ENCODE data around the gene TMEM97. TPM values are rescaled to one million over a fixed set of nuclear protein-coding genes. Genes with fewer than 3 reads are reported as not detected.
"Not testable (repeated sequence)": the region's sequence is repeated elsewhere in the genome, so short reads cannot be mapped to it uniquely, and the experiment has no call there.

The TMEM97 gene
- total RNA-seq, 2 experiments from 2014 or later: 31.2 to 32.0 TPM

GRCh38 chr17:28290703-28291102 lies 28.3 kb upstream of the TMEM97 start:
- ChIA-PET POLR2A (no interaction called here), CTCF (interaction anchor here (0.8 kb wide), 1 partner anchor 9 kb away, joined by 3 read pairs; no protein-coding TSS in a partner anchor)
- Mint-ChIP-seq H3K9me3 (ENCODE audit: insufficient read depth) (no peaks in the 10 kb centered on the region), H3K36me3 (ENCODE audit: low read depth) (no peaks in the 10 kb centered on the region), H3K4me1 (ENCODE audit: low read depth) (no peaks in the 10 kb centered on the region), H3K27ac (no peak overlapping the region), H3K4me3 (no peak overlapping the region), H3K27me3 (ENCODE audit: low read depth) (peaks cover 17% of the 10 kb centered on the region)
- no peak for DNase-seq
- no peak for ATAC-seq

GRCh38 chr17:28291780-28292330 lies 27.1 kb upstream of the TMEM97 start:
- ChIA-PET CTCF (no interaction called here), POLR2A (no interaction called here)
- Mint-ChIP-seq H3K36me3 (ENCODE audit: low read depth) (no peaks in the 10 kb centered on the region), H3K4me3 (no peak overlapping the region), H3K9me3 (ENCODE audit: insufficient read depth) (no peaks in the 10 kb centered on the region), H3K27me3 (ENCODE audit: low read depth) (peaks cover 17% of the 10 kb centered on the region), H3K4me1 (ENCODE audit: low read depth) (no peaks in the 10 kb centered on the region), H3K27ac (no peak overlapping the region)
- no peak for ATAC-seq
- DNase-seq: no peak

- H3K9me3 Mint-ChIP-seq (ENCODE audit: insufficient read depth): not testable (repeated sequence)
These were observed 26.1 kb upstream of the TMEM97 start for GRCh38 chr17:28292878-28293277.

GRCh38 chr17:28293994-28294393 lies 25.0 kb upstream of the TMEM97 start:
- POLR2A ChIA-PET: no interaction called here
- no peaks in the 10 kb centered on the region for H3K36me3 Mint-ChIP-seq (ENCODE audit: low read depth)
- H3K27ac Mint-ChIP-seq: no peak overlapping the region
- peaks cover 19% of the 10 kb centered on the region for H3K27me3 Mint-ChIP-seq (ENCODE audit: low read depth)
- no peak overlapping the region for H3K4me3 Mint-ChIP-seq
- no peaks in the 10 kb centered on the region for H3K9me3 Mint-ChIP-seq (ENCODE audit: insufficient read depth)
- ATAC-seq: no peak
- H3K4me1 Mint-ChIP-seq (ENCODE audit: low read depth): no peaks in the 10 kb centered on the region
- CTCF ChIA-PET: no interaction called here
- DNase-seq: no peak

More at GRCh38 chr17:28292878-28293277, 26.1 kb upstream of the TMEM97 start:
- POLR2A ChIA-PET; H3K4me1 Mint-ChIP-seq (ENCODE audit: low read depth); H3K27ac Mint-ChIP-seq; DNase-seq; ATAC-seq; CTCF ChIA-PET; H3K36me3 Mint-ChIP-seq (ENCODE audit: low read depth); H3K4me3 Mint-ChIP-seq: not testable (repeated sequence)
- peaks cover 19% of the 10 kb centered on the region for H3K27me3 Mint-ChIP-seq (ENCODE audit: low read depth)

- ChIA-PET POLR2A (no interaction called here), CTCF (no interaction called here)
- Mint-ChIP-seq H3K27me3 (ENCODE audit: low read depth) (peaks cover 19% of the 10 kb centered on the region), H3K4me1 (ENCODE audit: low read depth) (no peaks in the 10 kb centered on the region), H3K9me3 (ENCODE audit: insufficient read depth) (no peaks in the 10 kb centered on the region), H3K4me3 (no peak overlapping the region), H3K36me3 (ENCODE audit: low read depth) (no peaks in the 10 kb centered on the region), H3K27ac (no peak overlapping the region)
- ATAC-seq (no peak), DNase-seq (no peak)
These were observed 23.1 kb upstream of the TMEM97 start for GRCh38 chr17:28295677-28296578.

GRCh38 chr17:28298449-28298848 lies 20.6 kb upstream of the TMEM97 start:
- Mint-ChIP-seq H3K27me3 (ENCODE audit: low read depth) (peaks cover 10% of the 10 kb centered on the region), H3K4me1 (ENCODE audit: low read depth) (no peaks in the 10 kb centered on the region), H3K36me3 (ENCODE audit: low read depth) (no peaks in the 10 kb centered on the region), H3K9me3 (ENCODE audit: insufficient read depth) (no peaks in the 10 kb centered on the region), H3K4me3 (no peak overlapping the region), H3K27ac (no peak overlapping the region)
- ATAC-seq: no peak
- POLR2A ChIA-PET: no interaction called here
- CTCF ChIA-PET: interaction anchor here (0.8 to 1.3 kb wide), 2 partner anchors 47 to 119 kb away, joined by 3 to 4 read pairs; no protein-coding TSS in a partner anchor
- no peak for DNase-seq

GRCh38 chr17:28306954-28307401 lies 12.0 kb upstream of the TMEM97 start:
- no peaks in the 10 kb centered on the region for H3K36me3 Mint-ChIP-seq (ENCODE audit: low read depth)
- no peak overlapping the region for H3K4me3 Mint-ChIP-seq
- H3K9me3 Mint-ChIP-seq (ENCODE audit: insufficient read depth): no peaks in the 10 kb centered on the region
- ChIA-PET CTCF (no interaction called here), POLR2A (no interaction called here)
- H3K4me1 Mint-ChIP-seq (ENCODE audit: low read depth): no peaks in the 10 kb centered on the region
- no peak for DNase-seq
- H3K27ac Mint-ChIP-seq: no peak overlapping the region
- H3K27me3 Mint-ChIP-seq (ENCODE audit: low read depth): peaks cover 16% of the 10 kb centered on the region
- ATAC-seq: no peak

- H3K9me3 Mint-ChIP-seq (ENCODE audit: insufficient read depth): no peaks in the 10 kb centered on the region
- CTCF ChIA-PET: no interaction called here
- peaks cover 10% of the 10 kb centered on the region for H3K27me3 Mint-ChIP-seq (ENCODE audit: low read depth)
- no peak for ATAC-seq
- H3K4me1 Mint-ChIP-seq (ENCODE audit: low read depth): peaks cover 16% of the 10 kb centered on the region
- POLR2A ChIA-PET: interaction anchor here (0.6 kb wide), 1 partner anchor 22 kb away, joined by 4 read pairs; the partner anchor contains the start of gene TNFAIP1
- no peaks in the 10 kb centered on the region for H3K36me3 Mint-ChIP-seq (ENCODE audit: low read depth)
- no peak for DNase-seq
- H3K4me3 Mint-ChIP-seq: no peak overlapping the region
- no peak overlapping the region for H3K27ac Mint-ChIP-seq
These were observed 5.2 kb upstream of the TMEM97 start for GRCh38 chr17:28313841-28314240.

- no peak overlapping the region for H3K27ac Mint-ChIP-seq
- H3K4me3 Mint-ChIP-seq: no peak overlapping the region
- H3K4me1 Mint-ChIP-seq (ENCODE audit: low read depth): peaks cover 29% of the 10 kb centered on the region
- DNase-seq (no peak), ATAC-seq (no peak)
- CTCF ChIA-PET: no interaction called here
- H3K27me3 Mint-ChIP-seq (ENCODE audit: low read depth): peaks cover 10% of the 10 kb centered on the region
- H3K9me3 Mint-ChIP-seq (ENCODE audit: insufficient read depth): no peaks in the 10 kb centered on the region
- H3K36me3 Mint-ChIP-seq (ENCODE audit: low read depth): peaks cover 4% of the 10 kb centered on the region
- POLR2A ChIA-PET: no interaction called here
These were observed 2.9 kb upstream of the TMEM97 start for GRCh38 chr17:28315846-28316705.

- H3K4me1 Mint-ChIP-seq (ENCODE audit: low read depth): peaks cover 39% of the 10 kb centered on the region
- peaks cover 6% of the 10 kb centered on the region for H3K36me3 Mint-ChIP-seq (ENCODE audit: low read depth)
- peak overlapping the region; percentile 87 for H3K27ac Mint-ChIP-seq
- H3K4me3 Mint-ChIP-seq: peak overlapping the region; percentile 93
- ChIA-PET POLR2A (interaction anchor here (1.2 kb wide), 1 partner anchor 14 kb away, joined by 4 read pairs; no protein-coding TSS in a partner anchor), CTCF (interaction anchor here (1.0 to 1.4 kb wide), 2 partner anchors 8 to 17 kb away, joined by 3 to 10 read pairs; partner anchors contain the start of genes IFT20 and TNFAIP1)
- ATAC-seq (no peak), DNase-seq (no peak)
- H3K27me3 Mint-ChIP-seq (ENCODE audit: low read depth): peaks cover 10% of the 10 kb centered on the region
- H3K9me3 Mint-ChIP-seq (ENCODE audit: insufficient read depth): no peaks in the 10 kb centered on the region
These were observed 1.7 kb upstream of the TMEM97 start for GRCh38 chr17:28317099-28317965.

All from activated CD8-positive, alpha-beta T cell treated with anti-CD3 and anti-CD28 coated beads, Interleukin-2, amount 10 ng/mL, durations not matched to agents 7 days and 5 days (primary cell).